ENCODE data around the gene MRPS14.
"Not testable (repeated sequence)": the region's sequence is repeated elsewhere in the genome, so short reads cannot be mapped to it uniquely, and the experiment has no call there.

MRPS14 gene

DNA sequence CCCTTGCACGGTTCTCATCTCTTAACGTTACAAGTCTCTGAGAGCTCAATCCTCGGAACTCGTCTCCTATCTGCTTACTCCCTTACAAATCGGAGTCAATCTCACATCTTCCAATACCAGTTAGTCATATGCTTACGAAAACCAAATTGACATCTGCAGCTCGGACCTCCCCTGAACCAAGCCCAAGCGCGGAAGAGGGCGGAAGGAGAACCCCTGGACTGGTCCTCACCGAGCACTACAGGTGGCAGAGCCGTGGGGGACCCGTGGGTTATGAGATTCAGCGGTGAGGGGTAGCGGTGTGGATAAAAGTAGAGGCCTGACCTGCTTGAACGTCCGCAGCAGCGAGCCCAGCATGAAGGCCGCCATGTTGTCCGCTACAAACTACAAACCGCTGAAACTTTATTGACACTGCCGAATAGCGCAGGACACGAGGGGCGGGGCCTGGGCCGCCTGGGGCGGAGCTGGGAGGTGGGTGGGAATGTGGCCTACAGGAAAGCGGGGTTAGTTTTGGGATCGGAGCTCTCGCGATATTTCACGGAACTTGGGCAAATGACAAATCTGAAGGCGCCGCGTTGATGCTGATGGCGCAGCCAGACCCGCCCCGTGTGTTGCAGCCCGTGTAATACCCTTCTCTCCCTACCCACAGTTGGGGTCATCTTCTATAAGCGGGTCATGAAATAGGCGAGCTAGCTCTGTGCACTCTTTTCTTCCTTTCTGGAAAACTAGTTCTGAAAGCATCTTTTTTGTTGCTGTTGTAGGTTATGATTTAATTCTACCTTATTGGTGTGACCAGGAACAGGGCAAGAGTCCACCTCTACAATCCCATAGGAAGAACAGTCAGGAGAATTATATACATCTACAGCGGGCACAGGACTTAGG lies at the start of gene MRPS14:
Gene MRPS14 (minus strand): TSS at position 383 of the 879 bp plus-strand sequence. CDS start 17 bp downstream, at position 366.
- DNase-seq: peak; percentile 99

DNA sequence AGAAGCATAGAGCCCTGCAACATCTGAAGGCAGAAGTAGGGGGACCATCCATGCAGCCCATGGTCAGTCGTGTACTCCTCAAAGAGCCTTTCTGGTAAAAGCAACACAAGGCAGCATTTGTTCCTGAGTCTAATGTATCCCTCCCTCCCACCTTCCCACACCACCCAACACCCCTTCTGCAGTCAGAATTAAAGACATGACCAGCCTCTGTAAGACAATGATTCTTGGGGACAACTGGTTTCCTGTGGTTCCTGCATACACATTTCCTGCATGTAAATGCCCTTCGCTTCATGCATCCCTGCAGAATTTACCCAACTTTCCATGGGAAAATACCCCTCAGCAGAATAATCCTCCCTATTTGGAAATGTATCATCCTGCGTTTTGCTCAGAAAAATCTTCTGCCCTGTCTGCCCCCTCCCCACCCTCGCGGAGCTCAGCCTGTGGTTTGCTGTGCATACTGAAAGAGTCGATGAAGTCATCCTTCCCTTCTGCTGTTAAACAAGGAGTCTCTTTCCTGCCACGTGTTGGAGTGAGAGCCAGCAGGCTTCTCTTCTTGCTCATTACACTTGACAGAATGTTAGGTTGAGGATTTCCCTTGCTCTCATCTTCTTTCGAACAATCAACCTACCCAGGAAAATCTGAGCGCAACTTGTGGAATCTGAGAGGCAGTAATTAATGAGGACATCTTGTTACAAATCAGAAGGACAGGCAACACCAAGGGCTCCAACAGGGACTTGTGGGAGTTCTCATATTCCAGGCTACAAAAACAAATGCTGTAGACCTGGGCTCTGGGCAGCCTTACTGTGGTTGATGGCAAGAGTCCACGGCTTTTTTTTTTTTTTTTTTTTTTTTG lies 49.1 kb upstream of the MRPS14 start:
- peak; percentile 85 for DNase-seq

- DNase-seq: no peak
These were observed 48.2 kb upstream of the MRPS14 start for GRCh38 chr1:175071276-175071943.

- DNase-seq: no peak
These were observed 47.6 kb upstream of the MRPS14 start for GRCh38 chr1:175070818-175071217.

GRCh38 chr1:175067362-175068106 lies 44.3 kb upstream of the MRPS14 start, which contains the start of gene TNN:
Gene TNN (plus strand): TSS chr1:175067833. CDS start chr1:175077419, 9,586 bp downstream.
- no peak for DNase-seq

DNA sequence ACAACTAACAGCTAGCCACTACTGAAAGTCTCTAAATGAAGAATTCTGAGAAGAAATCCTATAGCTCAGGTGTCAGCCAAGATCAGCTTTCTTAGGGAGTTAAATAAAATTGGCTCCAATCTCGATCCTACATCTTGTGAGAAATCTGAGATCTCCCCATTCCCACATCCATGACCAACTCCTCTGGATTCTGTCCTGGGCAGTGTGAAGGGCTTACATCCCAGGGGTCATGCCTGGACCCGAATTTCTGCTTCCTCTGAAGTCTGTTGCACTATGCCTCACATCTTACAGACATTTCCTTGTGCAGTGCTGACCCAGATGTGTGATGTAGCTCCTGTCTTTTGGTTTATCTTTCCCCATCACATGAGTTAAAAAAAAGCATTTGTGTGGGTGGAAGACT lies 39.6 kb upstream of the MRPS14 start:
- DNase-seq: no peak

GRCh38 chr1:175062339-175062738 lies 39.1 kb upstream of the MRPS14 start:
- DNase-seq: no peak

DNA sequence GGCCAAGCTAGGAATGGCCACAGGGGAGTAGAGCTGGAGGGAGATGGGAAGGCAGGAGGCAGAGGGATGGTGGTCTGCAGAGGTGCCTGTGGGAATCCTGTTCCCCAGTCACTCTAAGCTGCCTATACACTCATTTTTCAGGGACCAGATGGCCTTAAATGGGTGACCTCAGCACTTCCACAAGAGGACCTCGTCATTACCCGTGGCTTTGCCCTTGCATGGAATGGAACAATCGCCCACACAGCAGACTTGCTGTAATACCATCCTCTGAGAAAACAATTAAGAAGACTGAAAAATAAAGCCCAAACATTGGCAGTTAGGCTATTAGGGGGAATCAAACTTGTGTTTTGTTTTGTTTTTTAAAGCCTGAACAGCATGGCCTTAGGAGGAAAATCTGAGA lies 31.5 kb upstream of the MRPS14 start:
- DNase-seq: no peak

- no peak for DNase-seq
These were observed 27.8 kb upstream of the MRPS14 start for GRCh38 chr1:175050992-175051391.

- DNase-seq: no peak
These were observed 22.3 kb upstream of the MRPS14 start for GRCh38 chr1:175045519-175045918.

GRCh38 chr1:175045097-175045496 lies 21.9 kb upstream of the MRPS14 start:
- no peak for DNase-seq

- not testable (repeated sequence) for DNase-seq
These were observed 21.4 kb upstream of the MRPS14 start for GRCh38 chr1:175044591-175044990.

- DNase-seq: no peak
These were observed 20.6 kb upstream of the MRPS14 start for GRCh38 chr1:175043824-175044223.

DNA sequence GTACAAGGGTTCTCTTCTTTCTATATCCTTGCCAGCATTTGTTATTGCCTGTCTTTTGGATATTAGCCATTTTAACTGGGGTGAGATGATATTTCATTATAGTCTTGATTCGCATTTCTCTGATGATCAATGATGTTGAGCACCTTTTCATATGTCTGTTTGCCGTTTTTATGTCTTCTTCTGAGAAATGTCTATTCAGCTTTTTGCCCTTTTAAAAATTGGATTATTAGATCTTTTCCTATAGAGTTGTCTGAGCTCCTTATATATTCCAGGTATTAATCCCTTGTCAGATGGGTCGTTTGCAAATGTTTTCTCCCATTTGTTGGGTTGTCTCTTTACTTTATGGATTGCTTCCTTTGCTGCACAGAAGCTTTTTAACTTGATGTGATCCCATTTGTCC lies 19.4 kb upstream of the MRPS14 start:
- no peak for DNase-seq

DNA sequence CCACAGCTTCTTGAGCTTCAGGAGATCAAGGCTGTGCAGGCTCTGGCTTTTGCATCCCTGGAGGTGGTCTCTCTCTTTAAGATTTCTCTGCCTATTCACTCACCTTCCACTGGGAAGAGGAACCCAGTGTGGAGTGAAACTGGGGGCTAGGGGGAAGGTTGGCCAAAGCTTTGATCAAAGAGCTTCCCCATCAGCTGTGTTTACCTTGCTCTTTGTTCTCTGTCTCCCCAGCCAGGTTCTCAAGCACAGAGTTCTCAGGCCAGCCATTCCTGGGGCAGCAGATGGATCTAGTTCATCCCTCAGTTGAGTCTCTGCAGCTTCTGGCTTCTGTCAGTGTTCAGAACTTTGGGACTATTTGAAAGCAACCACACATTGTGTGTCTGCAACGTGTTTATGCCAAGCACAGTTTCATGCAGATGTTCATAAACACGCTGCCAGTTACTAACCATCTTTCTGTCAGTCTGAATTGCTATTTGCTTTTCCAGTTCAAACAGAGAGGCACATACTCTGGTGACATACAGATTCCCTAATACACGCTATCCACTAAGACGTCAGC lies 17.2 kb upstream of the MRPS14 start:
- no peak for DNase-seq

DNA sequence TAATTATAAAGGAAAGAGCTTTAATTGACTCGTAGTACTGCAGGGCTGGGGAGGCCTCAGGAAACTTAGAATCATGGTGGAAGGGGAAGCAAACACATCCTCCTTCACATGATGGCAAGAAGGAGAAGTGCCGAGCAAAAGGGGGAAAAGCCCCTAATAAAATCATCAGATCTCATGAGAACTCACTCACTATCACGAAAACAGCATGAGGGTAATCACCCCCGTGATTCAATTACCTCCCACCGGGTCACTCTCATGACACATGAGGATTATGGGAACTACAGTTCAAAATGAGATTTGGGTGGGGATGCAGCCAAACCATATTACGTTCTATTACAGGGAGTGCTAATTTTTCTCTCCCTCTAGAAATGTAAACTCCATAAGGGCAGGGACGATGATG lies 14.2 kb upstream of the MRPS14 start:
- no peak for DNase-seq

DNA sequence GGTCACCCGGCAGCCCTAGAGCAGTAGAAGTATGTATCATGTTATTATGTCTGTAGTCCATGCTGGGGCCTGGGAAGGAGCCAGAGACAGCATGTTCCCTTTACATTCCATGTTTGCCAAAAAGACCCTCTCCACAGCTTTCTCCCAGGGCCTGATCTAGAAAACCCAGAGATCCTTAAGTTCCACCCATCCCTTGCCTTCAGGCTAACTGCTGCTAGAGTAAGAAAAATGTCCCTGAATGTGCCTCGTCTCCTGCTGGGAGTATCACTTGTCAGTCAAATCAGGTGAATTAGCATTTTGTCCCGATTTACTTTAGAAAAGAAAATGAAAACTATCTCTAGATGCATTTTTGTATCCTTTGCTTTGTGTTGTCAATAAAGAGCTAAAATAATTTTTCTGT lies 13.3 kb upstream of the MRPS14 start:
- no peak for DNase-seq

- no peak for DNase-seq
These were observed 12.6 kb upstream of the MRPS14 start for GRCh38 chr1:175035865-175036264.

GRCh38 chr1:175034775-175035174 lies 11.6 kb upstream of the MRPS14 start:
- DNase-seq: no peak

GRCh38 chr1:175033953-175034352 lies 10.7 kb upstream of the MRPS14 start:
- no peak for DNase-seq

GRCh38 chr1:175024773-175025172 lies 1.5 kb upstream of the MRPS14 start:
- DNase-seq: no peak

- not testable (repeated sequence) for DNase-seq
These were observed 657 bp upstream of the MRPS14 start for GRCh38 chr1:175023922-175024242.
